ENCODE measurements around the gene PLCH1. TPM values are rescaled to one million over a fixed set of nuclear protein-coding genes. Genes with fewer than 3 reads are reported as not detected.

The PLCH1 gene
- total and polyA plus RNA-seq, 2 experiments from 2014 or later: 8.1 to 25.3 TPM

DNA sequence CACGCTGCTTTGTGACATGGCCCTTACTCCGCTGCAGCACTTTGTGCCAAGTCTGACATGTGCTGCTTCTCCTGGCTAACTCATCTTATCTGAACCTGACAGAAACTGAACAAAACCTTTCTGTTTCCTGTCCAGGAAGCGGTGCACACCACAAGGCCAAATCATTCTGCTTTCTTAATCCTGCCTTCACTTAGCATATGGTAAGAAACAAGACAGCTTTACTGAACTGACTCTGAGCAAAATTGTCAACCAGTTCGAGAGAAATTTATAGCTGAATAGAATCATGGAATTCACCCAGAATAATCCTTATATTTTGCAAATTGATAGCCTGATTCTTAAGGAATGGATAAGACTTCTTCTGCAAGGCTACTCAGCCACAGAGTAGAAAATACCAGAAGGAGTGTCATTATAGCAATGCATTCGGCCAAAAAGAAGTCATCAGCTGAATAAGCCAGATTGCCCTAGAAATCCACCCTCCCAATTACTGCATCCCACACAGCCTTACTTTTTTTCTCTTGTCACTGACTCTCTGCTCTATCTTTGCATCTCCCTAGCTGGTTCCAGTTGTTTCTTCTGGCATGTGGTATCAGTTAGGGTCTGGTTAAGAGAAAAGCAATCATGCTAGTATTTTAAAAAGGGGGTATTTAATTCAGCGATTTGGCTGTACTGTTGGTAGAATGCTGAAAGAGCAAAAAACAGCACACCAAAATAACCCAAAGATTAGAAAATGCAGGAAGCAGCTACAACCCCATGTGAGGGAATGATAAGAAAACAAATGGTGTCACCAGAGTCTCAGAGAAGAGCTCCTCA lies 409.8 kb downstream of the PLCH1 start:
- no peaks in the 10 kb centered on the region for H4K20me1 ChIP-seq (replicated peaks; ENCODE audit: insufficient read depth)
- H3K4me2 ChIP-seq: no peak overlapping the region
- no peak overlapping the region for H3K4me3 ChIP-seq
- H3K27ac ChIP-seq (ENCODE audit: low read depth): no peak overlapping the region
- H3K4me1 ChIP-seq (ENCODE audit: insufficient read depth): no peaks in the 10 kb centered on the region; the same call in 1 of the 2 replicates
- no peaks in the 10 kb centered on the region for H3K27me3 Mint-ChIP-seq (ENCODE audit: insufficient read depth, low read depth, poor library complexity)
- H3K4me3 Mint-ChIP-seq: no peak overlapping the region
- H3K27ac Mint-ChIP-seq: no peak overlapping the region
- H3K4me1 Mint-ChIP-seq: peaks cover 5% of the 10 kb centered on the region
- no peak for TF ChIP-seq POLR2AphosphoS5 (IDR thresholded peaks at IDR 0.05; ENCODE audit: low read depth)
- TF ChIP-seq, protein P1, sequence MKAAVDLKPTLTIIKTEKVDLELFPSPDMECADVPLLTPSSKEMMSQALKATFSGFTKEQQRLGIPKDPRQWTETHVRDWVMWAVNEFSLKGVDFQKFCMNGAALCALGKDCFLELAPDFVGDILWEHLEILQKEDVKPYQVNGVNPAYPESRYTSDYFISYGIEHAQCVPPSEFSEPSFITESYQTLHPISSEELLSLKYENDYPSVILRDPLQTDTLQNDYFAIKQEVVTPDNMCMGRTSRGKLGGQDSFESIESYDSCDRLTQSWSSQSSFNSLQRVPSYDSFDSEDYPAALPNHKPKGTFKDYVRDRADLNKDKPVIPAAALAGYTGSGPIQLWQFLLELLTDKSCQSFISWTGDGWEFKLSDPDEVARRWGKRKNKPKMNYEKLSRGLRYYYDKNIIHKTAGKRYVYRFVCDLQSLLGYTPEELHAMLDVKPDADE (IDR thresholded peaks at IDR 0.05): no peak
- TF ChIP-seq EZH2 (IDR thresholded peaks at IDR 0.05; ENCODE audit: low read depth, unreplicated experiment): no peak
- TF ChIP-seq ZNF331 (CRISPR knock-in tag; IDR thresholded peaks at IDR 0.05; ENCODE audit: low read depth): no peak
- H3K79me2 ChIP-seq (replicated peaks; ENCODE audit: insufficient read depth): no peaks in the 10 kb centered on the region
- no peak for DNase-seq (ENCODE audit: low spot score)
- H3K9me2 ChIP-seq (ENCODE audit: insufficient read depth): peaks cover 6% of the 10 kb centered on the region; the same call in 1 of the 2 replicates
- no peaks in the 10 kb centered on the region for H3K36me3 Mint-ChIP-seq (ENCODE audit: low read depth)
- no peaks in the 10 kb centered on the region for H3K9me3 Mint-ChIP-seq
- H3F3A ChIP-seq (replicated peaks; ENCODE audit: low read depth): no peaks in the 10 kb centered on the region
- H2AFZ ChIP-seq: peak overlapping the region; percentile 66
- H3K36me3 ChIP-seq (ENCODE audit: insufficient read depth): no peaks in the 10 kb centered on the region
- no peak for ATAC-seq
- no peaks in the 10 kb centered on the region for H3K27me3 ChIP-seq (ENCODE audit: insufficient read depth)

DNA sequence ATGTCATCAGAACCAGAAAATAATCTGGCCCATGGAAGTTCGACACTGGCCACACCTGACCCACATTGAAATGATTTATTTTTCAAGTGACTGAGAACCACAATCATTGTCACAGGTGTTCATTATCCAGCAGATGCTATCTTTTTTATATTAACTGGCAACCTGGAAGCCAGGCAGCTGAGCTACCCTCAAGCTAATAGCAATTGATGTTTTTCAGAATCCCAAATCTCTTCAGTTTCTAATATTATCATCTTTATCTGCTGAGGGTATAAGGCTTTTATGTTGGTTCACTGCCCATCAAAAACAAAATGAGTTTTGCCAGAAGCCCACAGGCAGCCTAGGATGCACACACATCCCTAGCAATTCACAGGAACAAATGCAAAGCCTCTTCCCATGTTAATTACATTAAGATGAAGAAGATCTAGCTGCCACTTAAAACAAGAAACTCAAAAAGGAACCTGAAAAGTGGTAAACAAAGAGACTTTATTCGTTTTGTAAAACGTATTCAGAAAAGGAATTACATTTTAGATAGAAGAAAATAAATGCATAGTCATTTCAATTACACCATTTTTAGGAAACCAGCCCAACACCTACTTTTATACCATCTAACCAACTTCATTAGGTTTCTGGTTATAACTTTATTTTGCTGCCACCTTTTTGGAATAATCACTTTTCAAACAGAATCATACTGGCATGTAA lies 410.5 kb downstream of the PLCH1 start:
- Histone ChIP-seq H3K27ac (ENCODE audit: low read depth) (no peak overlapping the region), H3K4me1 (ENCODE audit: insufficient read depth) (no peaks in the 10 kb centered on the region; the same call in 1 of the 2 replicates), H2AFZ (peak overlapping the region; percentile 66), H3K4me2 (no peak overlapping the region), H3F3A (replicated peaks; ENCODE audit: low read depth) (no peaks in the 10 kb centered on the region), H4K20me1 (replicated peaks; ENCODE audit: insufficient read depth) (no peaks in the 10 kb centered on the region), H3K9me2 (ENCODE audit: insufficient read depth) (peaks cover 6% of the 10 kb centered on the region; the same call in 1 of the 2 replicates), H3K36me3 (ENCODE audit: insufficient read depth) (no peaks in the 10 kb centered on the region), H3K4me3 (no peak overlapping the region), H3K79me2 (replicated peaks; ENCODE audit: insufficient read depth) (no peaks in the 10 kb centered on the region), H3K27me3 (ENCODE audit: insufficient read depth) (no peaks in the 10 kb centered on the region)
- Mint-ChIP-seq H3K4me3 (no peak overlapping the region), H3K27me3 (ENCODE audit: insufficient read depth, low read depth, poor library complexity) (no peaks in the 10 kb centered on the region), H3K9me3 (no peaks in the 10 kb centered on the region), H3K4me1 (peaks cover 5% of the 10 kb centered on the region), H3K36me3 (ENCODE audit: low read depth) (no peaks in the 10 kb centered on the region), H3K27ac (no peak overlapping the region)
- no peak for ATAC-seq
- DNase-seq (ENCODE audit: low spot score): no peak
- no peak for TF ChIP-seq CTCF (conservative IDR thresholded peaks at IDR 0.05; ENCODE audit: low read depth in 2 of 2)
- no peak for TF ChIP-seq NANOG (IDR thresholded peaks at IDR 0.05; ENCODE audit: borderline replicate concordance)
- TF ChIP-seq ZNF331 (CRISPR knock-in tag; IDR thresholded peaks at IDR 0.05; ENCODE audit: low read depth): no peak
- no peak for TF ChIP-seq EZH2 (IDR thresholded peaks at IDR 0.05; ENCODE audit: low read depth, unreplicated experiment)
- TF ChIP-seq, protein P1 (IDR thresholded peaks at IDR 0.05): no peak
- TF ChIP-seq CREB1 (CRISPR knock-in tag; IDR thresholded peaks at IDR 0.05; ENCODE audit: low read depth): no peak
- TF ChIP-seq POLR2AphosphoS5 (IDR thresholded peaks at IDR 0.05; ENCODE audit: low read depth): no peak
- TF ChIP-seq EZH2phosphoT487 (IDR thresholded peaks at IDR 0.05; ENCODE audit: unreplicated experiment): no peak
- no peak for TF ChIP-seq STAT1 (IDR thresholded peaks at IDR 0.05; ENCODE audit: unreplicated experiment)
